ENCODE results near the gene NELL1.

NELL1 gene

DNA sequence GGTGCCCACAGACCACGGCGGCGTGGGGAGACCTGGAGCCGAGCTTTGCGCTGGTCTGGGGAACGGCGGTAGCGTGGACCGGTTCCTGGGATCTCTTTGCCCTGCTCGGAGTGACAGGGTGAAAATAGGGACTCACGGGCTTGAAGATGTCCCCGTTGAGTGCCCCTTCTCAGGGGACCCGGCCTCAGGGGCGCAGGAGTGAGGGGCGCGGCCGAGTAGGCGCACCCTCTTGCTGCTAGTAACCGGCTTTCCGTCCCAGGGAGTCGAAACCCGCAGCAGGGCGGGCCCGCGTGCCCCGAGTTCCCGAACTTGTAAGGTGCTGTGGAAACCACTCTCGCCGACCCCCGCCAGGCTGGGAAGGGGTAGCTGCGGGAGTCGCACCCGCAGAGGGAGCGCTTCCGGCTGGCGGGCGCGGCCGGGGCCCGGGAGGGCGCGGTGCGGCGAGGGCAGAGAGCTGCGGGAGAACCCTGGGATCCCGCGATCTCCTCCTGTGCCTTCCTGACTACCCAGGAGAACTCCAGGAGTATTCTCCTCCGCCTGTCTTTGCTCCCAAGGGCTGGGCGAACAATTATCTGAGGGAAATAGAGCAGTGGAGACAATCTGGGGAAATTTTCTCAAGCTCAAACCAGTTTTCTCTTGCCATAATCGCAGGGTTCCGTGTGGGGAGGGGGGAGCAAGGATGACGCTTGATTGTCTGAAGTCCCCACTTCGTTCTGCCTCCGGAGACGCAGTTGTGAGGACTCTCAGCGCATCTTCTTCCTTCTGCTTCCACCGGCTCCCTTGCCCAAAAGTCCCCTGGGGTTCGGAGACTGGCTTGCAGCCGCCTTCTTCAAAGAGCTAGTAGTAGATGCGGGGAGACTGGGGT, 666 bp downstream of the NELL1 start:
- DNase-seq, result peak in 1 of 2 experiments; percentile 16

DNA sequence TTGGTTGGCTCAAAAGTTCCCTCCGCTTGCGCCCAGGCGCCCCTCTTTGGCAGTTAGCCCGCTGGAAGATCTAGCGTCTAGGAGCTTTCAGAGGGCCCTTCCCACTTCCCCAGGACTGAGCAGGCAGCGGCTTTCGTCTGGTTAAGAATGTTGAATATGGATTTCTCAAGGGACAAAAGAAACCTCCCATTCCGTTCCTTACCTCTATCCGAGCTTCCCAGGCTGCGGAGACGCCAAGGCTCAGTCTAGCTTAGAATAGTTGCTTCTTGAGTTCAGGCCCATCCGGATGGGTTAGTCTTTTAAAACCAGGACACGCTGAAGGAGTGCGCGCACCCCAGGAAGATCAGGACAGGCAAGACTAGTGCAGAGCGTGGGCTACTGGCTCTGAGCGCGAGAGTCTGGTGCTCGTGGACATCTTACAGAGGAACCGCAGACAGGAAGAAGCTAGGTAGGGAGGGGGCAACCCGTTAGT, 1.6 kb downstream of the NELL1 start:
- DNase-seq, result peak in 1 of 2 experiments; percentile 6

DNA sequence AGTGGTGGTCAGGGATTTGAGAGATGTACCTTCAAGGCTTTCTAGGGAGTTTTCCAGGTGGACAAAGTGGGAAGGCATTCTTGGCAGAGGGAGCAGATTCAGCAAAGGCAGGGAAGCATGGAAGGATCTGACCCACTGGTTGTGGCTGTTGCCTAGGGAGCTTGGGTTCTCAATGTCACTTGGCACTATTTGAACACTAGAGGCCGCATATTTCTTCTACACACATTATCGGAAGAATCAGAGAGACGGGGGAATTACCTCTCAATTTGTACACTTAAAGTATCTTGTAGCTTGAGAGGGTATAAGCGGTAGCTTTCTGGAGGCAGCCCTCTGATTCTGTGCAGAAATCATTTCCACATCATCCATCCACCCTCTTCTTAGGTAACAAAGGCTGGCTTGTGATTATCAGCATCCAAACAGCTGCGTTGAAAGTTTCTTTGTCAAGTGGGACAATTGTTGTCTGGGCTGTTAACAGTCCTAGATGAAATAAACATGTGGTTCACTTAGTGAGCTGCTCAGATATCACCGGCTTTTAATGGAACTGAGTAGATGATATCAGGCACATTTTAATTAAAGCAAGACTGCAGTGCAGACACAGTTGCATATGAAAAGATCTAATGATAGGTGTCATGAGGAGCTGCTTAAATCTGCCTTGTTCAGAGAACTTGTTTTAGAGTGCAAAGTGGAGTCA, 2.6 kb downstream of the NELL1 start:
- peak; percentile 40 to 82 for DNase-seq

DNA sequence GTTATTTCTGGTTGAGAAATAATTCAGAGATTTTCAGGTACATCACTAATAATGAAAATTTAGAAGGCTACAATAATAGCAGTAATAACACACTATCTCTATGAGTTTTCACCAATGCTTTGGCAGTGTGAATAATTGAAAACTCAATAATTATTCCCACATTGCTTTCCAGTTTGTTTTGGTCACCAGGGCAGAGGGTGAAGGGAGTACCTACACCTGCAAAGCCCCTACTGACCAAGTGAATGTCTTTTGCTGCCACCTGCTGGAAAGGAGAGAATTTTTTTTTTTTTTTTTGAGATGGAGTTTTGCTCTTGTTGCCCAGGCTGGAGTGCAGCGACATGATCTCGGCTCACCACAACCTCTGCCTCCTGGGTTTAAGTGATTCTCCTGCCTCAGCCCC, 3.2 kb downstream of the NELL1 start:
- peak in 1 of 2 experiments; percentile 39 for DNase-seq

DNA sequence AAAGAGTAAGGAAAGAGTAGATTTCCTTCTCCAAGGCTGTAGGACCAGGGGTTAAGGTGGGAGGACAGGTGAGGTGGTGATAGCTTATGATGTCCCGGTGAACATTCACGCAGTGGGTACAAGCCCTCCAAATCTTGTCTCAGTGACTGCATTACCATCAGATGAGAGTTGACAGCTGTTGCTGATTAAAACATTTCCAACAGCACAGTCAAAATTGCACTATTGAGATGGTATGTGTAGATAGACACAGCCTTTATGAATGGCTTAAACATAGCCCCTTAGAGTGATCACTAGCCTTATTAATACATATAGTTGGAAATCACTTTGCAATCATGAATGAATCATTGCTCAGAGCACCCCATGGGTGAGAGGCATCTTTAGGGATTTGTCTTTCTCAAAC, 7.3 kb downstream of the NELL1 start:
- DNase-seq, result peak in 1 of 2 experiments; percentile 12

DNA sequence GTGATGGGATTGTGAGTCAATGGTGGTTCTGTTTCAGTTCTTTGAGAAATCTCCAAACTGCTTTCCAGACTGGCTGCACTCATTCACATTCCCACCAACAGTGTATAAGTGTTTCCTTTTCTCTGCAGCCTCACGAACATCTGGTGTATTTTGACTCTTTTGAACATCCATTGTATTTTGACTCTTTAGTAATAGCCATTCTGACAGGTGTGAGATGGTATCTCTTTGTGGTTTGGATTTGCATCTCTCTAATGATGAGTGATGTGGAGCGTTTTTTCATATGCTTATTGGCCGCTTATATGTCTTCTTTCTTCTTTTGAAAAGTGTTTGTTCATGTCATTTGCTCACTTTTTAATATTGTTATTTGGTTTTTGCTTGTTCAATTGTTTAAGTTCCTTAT, 19.4 kb downstream of the NELL1 start:
- DNase-seq, result no peak

DNA sequence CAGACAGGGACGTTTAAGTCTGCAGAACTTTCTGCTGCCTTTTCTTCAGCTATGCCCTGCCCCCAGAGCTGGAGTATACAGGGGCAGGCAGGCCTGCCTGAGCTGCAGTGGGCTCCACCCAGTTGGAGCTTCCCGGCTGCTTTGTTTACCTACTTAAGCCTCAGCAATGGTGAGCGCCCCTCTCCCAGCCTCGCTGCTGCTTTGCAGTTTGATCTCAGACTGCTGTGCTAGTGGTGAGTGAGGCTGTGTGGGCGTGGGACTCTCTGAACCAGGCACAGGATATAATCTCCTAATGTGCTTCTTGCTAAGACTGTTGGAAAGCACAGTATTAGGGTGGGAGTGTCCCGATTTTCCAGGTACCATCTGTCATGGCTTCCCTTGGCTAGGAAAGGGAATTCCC, 38.5 kb downstream of the NELL1 start:
- peak; percentile 1 to 27 for DNase-seq

DNA sequence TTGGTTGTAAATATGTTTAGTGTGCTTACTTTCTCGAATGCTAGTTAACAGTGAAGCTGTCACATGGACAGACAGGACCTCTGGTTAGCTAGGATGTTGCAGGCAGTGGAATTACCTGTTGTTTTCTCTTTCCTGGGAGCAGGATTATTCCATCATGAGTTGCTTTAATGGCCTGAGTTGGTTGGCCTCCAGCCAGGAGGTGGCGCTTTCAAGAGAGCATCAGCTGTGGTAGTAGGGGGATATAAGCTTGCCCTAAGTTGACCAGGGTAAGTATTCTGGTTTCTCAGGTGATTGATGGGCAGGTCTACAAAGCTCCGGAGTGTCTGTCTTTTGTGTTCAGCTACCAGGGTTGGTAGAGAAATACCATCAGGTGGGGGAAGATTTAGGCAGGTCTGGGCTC, 43.5 kb downstream of the NELL1 start:
- DNase-seq, result no peak

DNA sequence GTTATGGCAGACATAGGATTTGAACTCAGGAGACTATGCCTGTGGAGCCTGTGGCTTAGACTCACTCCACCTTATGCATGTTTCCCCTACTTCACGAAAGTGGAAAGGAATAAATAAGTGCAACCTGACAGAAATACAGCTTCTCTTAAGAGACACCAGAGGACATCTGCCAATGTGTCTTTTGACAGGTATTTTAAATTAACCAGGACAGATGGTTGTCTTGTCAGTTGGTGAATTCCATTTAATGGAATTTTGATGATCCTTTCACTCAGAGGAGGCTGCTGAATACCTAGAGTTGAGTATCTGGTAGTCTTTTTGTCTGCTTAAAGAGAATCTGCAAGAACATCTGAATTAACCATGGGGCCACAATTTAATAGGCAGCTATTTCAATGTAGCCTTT, 46.1 kb downstream of the NELL1 start:
- peak; percentile 37 to 87 for DNase-seq

DNA sequence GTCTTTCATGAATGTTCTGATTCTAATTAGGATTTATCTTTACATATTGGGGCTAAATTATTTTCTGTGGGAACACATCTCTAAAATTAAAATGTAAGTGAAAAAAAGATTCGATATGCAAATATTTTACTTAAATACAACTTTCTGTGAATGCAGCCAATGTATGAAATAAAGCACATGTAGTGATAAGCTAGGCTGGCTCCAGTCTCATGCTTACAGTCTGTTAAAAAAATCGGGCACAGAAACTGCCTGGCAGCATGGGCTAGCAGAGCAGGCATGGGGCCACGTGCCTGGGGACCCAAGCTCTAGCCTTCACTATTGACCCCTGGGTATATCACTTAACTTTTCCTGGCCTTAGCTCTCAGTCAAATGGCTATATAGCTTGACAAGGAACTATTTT, 46.5 kb downstream of the NELL1 start:
- peak in 1 of 2 experiments; percentile 14 for DNase-seq

DNA sequence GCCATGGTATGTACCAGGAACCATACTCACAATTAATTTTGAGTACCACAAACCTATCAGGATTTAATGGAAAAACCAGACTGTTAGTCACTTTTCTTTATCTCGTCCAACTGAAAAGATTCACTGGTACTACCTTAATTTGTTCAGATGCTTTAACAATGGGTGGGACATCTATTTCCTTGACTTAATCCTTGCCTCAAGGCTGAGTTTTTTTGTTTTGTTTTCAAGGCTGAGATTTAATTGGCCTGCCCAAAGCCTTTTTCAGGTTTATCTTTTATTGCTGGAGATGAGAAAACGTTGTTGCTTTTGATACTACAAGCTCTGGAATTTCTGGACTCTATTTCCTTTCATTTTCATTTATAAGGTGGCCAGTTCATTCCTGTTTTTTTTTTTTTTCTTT, 50.4 kb downstream of the NELL1 start:
- no peak for DNase-seq

DNA sequence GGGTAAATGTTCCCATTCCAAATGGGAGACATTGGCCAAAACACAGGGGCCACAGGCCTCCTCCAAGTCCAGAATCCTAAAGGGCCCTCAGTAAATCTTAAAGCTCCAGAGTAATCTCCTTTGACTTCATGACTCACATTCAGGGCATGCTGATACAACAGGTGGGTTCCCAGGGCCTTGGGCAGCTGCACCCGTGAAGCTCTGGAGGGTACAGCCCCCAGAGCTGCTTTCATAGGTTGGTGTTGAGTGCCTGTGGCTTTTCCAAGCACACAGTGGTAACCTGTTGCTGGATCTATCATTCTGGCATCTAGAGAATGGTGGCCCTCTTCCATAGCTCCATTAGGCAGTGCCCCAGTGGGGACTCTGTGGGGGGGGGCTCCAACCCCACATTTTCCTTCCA, 54.0 kb downstream of the NELL1 start:
- DNase-seq, result no peak

DNA sequence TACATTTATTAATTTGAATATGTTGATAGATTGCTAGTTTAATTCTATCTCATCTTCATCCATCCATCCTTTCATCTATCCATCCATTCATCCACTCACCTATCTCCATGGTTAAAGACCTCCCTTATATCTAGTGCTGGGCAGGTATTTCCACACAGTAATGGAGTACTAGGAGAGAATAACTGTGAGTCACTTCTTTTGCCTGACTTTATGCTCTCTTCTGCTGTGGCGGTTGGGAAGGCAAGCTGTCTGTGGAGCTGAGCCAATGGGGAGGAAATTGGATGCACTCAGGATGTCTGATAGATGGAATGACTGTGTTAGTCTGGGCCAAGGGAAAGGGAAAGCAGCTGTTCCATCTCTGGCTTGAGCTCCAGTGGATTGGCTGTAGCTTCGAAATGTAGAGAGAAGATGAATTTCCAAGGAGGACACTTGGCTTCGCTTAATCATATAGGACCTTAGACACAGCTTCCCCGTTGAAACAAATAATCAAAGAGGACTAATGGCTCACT, 60.3 kb downstream of the NELL1 start:
- peak in 1 of 2 experiments; percentile 15 for DNase-seq

DNA sequence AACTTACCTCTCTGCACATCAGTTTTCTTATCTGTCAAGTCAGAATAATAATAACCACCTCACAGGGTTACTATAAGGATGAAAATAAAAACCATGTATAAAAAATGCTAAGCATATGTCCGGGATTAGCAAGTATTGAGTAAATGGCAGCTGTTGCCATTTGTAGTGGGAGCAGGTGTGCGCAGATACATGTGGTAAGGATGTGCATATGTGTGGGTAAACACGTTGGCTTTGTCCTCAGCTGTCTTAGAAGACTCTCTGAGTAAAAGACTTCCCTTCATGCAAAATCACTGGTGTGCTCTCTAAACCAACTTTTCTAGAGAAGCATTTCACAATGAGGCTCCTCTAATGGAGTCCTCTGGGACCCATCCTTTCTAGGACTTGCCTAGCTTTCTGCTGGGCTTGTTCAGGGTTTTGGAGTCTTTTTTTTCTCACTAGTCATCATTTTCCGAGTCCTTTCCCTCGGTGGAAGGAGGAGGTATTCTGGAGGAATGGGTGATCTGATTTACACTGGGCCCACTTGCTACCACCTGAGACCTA, 62.4 kb downstream of the NELL1 start:
- DNase-seq, result peak; percentile 78 to 94

DNA sequence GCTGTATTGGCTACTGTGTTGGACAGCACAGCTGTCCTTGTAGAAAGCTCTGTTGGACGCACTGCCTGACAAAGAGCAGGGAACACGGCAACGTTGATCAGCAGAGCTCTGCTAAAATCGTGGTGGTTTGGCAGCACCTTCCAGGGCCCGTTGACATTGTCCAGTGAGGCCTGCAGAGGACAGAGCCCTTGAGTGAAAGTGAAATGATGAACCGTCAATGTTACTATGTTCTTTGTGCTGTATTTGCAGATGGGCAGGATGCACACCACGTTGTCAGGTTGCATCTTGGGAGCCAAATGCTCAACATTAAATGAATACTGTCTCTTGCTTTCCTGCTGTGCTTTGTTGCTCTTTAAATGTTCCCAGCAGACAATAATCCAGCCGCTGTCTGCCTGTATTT, 69.7 kb downstream of the NELL1 start:
- DNase-seq, result no peak

DNA sequence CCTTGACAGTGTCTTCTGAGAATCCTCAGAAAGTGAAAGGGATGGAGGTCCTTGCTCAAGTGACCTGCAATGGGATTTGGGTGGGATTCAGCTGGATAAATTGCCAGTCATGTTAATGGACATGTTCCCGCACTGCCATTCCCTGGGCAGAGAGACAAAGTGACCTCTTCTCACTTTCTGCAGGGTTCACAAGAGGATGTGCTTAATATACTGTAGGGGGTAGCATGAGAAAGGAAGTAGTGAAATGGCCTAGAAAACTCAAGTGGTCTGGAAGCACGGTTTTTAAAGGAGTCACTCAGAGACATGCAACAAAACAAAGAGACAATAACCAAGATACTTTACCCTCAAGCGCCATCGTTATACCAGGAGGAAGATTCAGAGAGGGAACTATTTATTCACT, 70.2 kb downstream of the NELL1 start:
- no peak for DNase-seq

DNA sequence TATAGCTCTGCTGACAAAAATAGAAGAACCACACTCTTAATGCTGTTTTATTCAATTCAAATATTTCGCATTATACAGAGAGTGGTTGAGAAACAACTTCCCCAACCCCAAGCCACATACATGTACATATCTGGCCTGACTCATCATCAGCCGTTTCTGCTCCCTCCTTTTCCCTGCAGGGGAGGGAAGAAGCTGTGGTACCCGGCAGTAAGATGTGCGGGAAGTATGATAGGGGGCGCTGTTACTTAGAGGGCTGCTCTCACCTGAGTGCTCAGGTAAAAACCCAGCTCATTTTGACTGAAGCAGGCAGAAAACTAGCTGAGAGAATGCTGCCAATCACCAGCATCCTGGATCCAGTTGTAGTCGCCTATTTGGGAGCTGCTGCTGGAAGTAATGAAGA, 85.5 kb downstream of the NELL1 start:
- DNase-seq, result no peak

DNA sequence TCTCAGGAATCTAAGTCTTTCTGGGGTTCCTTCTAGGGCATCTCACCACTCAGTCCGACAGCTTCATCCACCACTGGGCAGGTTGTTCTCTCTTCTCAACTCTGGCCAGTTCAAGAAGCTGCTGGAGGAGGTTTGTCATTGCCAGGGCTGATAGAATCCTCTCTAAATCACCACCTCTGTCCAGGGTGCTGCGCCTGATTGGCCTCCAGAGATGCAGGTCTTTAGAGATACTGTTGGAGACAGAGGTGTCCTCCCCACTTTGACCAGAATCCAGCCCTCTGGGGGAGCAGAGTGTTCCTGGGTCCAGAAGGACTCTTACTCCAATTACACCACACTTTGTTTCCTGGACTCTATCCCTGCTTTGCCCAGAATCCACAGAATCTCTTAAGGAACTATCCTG, 90.2 kb downstream of the NELL1 start:
- no peak for DNase-seq

DNA sequence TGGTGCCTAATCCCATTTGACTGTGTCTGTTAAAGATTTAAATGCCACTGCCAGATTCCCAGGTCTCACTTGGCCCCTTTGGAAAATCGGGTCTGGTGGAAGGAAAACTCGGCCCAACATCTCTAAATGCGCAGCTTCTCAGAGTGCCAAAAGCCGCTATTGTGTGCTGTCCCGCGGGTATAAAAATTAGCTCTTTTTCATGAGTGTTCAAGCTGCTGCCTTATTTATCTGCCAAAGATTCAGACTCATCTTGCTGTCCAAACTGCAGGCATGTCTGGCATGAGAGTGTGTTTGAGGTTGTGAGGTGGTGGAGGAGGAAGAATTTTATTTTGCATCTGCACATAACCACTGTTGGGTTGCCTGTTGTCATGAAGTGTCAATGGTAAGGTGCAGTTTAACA, 91.4 kb downstream of the NELL1 start:
- no peak for DNase-seq

DNA sequence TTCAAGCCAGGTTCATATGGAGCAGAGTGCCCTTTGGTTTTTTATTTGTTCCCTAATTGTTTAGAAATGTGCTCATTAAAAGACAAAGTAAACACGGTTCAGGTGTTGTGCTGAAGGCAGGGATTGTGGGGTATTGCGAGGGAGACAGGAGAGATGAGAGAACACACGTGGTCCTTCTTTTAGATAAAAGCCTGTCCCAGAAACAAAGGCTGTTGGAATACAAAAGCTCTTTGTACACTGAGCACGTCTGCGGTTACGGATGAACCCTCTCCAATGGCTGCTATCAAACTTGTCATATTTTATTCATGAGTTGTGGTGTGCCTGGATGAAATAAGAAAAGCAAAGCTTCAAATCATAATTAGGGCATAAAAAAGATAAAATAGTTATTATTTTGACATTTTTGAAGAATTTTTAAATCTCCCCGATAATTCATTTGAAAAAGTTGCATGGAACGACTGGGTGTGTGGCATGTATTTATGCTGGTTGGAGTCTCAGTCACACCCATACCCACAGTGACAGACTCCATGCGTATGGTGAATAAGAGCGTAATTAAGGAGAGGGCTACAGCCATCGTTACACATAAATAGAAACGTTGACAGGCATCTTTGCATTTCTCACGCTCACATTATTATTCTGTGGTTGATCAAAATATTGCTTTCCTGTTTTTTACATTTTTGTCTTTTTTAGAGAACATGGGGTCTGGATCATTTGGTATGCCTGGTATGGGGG, 92.9 kb downstream of the NELL1 start:
- DNase-seq, result no peak

DNA sequence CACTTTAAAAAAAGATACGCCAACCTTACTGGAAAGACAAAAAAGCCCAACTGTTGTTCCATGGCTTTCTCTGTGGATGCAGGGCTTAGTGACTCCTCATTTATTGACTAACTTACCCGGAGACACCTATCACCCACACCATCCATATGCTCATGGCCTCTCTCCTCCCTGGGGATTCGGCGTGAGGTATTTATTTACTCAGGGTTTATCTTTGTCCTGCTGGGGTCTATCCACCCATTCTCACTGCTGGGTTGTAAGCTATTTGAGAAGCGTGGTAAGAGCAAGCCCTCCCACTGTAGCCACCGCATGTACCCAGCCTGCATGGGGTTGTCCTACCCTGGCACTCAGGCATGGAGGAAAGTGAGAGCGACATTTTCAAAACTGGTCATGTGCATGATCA, 93.6 kb downstream of the NELL1 start:
- no peak for DNase-seq

DNA sequence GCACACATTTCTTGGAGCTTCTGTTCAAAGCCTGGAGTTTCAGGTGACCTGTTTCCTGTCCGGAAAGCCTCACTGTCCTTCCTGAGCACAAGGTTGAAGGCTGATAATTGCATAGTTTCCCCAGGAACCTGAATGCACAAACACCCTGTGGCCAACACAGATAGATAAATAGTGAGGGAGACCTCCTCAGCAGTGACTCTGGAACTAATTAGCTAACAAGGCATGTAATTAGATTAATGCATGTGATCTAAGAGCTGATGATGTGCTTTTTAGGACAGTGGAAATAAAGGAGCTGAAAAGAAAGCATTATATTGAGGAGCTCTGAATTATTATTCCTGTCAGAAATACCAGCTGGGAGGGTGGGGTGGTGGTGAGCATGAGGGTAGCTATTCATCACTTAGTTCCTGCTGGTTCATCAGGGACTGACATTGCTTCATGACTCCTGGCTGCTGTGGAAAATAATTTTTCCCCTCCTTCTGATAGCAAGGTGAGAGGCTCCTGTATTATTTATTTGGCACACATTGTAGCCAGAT, 101.1 kb downstream of the NELL1 start:
- DNase-seq, result no peak

DNA sequence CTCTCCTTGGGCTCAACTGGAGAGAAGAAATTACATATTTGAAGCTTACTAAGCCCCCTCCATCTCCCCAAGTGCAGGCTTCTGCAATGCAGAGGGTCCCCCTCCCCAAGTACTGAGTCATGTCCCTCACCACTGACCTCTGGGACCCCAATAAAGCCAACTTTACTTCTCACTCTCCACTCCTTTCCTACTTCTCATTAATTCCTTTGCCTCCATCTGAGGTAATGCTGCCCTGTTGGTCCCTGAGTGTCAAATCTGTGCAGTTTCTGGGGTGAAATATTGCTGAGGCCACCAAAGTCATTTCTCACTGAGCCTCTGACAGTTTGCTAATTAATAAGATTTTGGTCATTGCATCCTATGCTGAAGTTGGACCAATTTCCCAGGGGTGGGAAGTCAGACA, 101.6 kb downstream of the NELL1 start:
- no peak for DNase-seq

Data from NCI-H524 (cell line).